ENCODE measurements around the gene YBEY.

DNA sequence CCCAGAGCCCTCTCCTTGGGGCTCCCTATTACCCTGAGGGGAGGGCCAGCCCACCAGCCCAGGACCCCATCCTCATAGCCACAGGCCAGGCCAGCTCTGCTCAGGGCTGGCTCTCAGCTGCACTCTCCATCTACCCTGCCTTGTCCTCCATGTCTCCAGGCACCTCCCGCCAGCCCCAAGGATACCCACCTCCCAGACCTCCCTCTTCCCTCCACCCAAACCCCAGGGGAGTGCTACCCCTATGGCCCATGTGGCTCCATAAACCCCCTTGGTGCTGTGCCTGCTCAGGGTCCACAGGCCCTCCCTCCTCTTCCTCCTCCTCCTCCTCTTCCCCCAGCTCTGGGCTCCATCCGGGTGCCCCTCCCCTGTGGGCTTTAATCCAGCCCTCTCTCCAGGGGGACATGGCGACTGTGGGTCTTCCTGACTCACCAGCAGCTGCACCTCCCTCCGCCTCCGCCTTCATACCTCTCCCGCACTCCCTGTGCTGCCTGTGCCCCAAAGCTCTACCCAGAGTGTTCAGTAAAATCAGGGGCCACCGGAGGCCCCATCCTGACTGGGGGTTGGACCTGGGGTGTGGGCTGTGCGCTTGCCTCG is 9.1 kb downstream of the YBEY start:
- TF ChIP-seq POLR2A (IDR thresholded peaks at IDR 0.05; ENCODE audit: low read depth, low read length) (no peak), EZH2 (IDR thresholded peaks at IDR 0.05; ENCODE audit: borderline replicate concordance, low read depth, low read length, severe bottlenecking) (no peak)
- TF ChIP-seq, protein P1, sequence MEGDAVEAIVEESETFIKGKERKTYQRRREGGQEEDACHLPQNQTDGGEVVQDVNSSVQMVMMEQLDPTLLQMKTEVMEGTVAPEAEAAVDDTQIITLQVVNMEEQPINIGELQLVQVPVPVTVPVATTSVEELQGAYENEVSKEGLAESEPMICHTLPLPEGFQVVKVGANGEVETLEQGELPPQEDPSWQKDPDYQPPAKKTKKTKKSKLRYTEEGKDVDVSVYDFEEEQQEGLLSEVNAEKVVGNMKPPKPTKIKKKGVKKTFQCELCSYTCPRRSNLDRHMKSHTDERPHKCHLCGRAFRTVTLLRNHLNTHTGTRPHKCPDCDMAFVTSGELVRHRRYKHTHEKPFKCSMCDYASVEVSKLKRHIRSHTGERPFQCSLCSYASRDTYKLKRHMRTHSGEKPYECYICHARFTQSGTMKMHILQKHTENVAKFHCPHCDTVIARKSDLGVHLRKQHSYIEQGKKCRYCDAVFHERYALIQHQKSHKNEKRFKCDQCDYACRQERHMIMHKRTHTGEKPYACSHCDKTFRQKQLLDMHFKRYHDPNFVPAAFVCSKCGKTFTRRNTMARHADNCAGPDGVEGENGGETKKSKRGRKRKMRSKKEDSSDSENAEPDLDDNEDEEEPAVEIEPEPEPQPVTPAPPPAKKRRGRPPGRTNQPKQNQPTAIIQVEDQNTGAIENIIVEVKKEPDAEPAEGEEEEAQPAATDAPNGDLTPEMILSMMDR (IDR thresholded peaks at IDR 0.05; ENCODE audit: extremely low read depth in 1 of 2, insufficient read depth in 1 of 2, low read depth in 1 of 2, low read length in 2 of 2), result no peak
- TF ChIP-seq, protein P2, sequence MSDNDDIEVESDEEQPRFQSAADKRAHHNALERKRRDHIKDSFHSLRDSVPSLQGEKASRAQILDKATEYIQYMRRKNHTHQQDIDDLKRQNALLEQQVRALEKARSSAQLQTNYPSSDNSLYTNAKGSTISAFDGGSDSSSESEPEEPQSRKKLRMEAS (IDR thresholded peaks at IDR 0.05; ENCODE audit: insufficient read depth, insufficient read length), result no peak
